NT2/D1 (cell line): Measurements from ENCODE around the gene OR10H3.
"Not testable (repeated sequence)": the region's sequence is repeated elsewhere in the genome, so short reads cannot be mapped to it uniquely, and the experiment has no call there.

Source experiments
- DNase-seq: peaks from one replicate; pipeline ENCODE4 v3.0.0-alpha.2; 2011; ENCODE audit warnings: low read depth, low spot score
- H3K27me3 ChIP-seq: 2 replicates; pipeline ENCODE4 v1.6.0; 2011; ENCODE audit warnings: mild to moderate bottlenecking; ENCODE audit not compliant: insufficient read length, insufficient read depth
- H3K36me3 ChIP-seq: 2 replicates; pipeline ENCODE4 v1.6.1; 2011; ENCODE audit warnings: mild to moderate bottlenecking, low read length, mixed read lengths; ENCODE audit not compliant: insufficient read depth, insufficient read length
- H3K4me1 ChIP-seq: 2 replicates; pipeline ENCODE4 v1.5.1; 2011; ENCODE audit not compliant: insufficient read depth, insufficient read length
- H3K4me3 ChIP-seq: 2 replicates; pipeline ENCODE4 v1.5.1; 2011; ENCODE audit warnings: low read depth; ENCODE audit not compliant: insufficient read length
- H3K9ac ChIP-seq: 2 replicates; pipeline ENCODE4 v1.6.0; 2011; ENCODE audit warnings: low read depth; ENCODE audit not compliant: insufficient read length
- H3K9me3 ChIP-seq: 2 replicates; pipeline ENCODE4 v1.5.1; 2011; ENCODE audit warnings: mild to moderate bottlenecking, low read length; ENCODE audit not compliant: insufficient read depth
- SUZ12 ChIP-seq: IDR thresholded peaks from 2 replicates; pipeline ENCODE4 v1.6.1; 2011; ENCODE audit not compliant: insufficient read length, insufficient read depth; ENCODE audit errors: extremely low read depth
- YY1 ChIP-seq: IDR thresholded peaks from 2 replicates; pipeline ENCODE4 v1.6.1; 2011; ENCODE audit not compliant: insufficient read length, insufficient read depth
- ZNF274 ChIP-seq: IDR thresholded peaks from 2 replicates; pipeline ENCODE4 v1.6.1; 2011; ENCODE audit warnings: mild to moderate bottlenecking, low read depth, low read length

OR10H3 gene

GRCh38 chr19:15779756-15780476 is 42.1 kb downstream of the OR10H3 start:
- Histone ChIP-seq H3K9me3 (no peaks in the 10 kb centered on the region; the same call in 1 of the 2 replicates), H3K4me3 (no peak overlapping the region), H3K4me1 (peaks cover 11% of the 10 kb centered on the region), H3K9ac (peak overlapping the region; percentile 32), H3K27me3 (peaks cover 13% of the 10 kb centered on the region), H3K36me3 (no peaks in the 10 kb centered on the region)
- TF ChIP-seq SUZ12 = no peak
- no peak for TF ChIP-seq YY1
- TF ChIP-seq ZNF274 = no peak
- DNase-seq = peak; percentile 42

GRCh38 chr19:15780610-15781418 is 43.0 kb downstream of the OR10H3 start:
- Histone ChIP-seq H3K4me1 (peaks cover 11% of the 10 kb centered on the region), H3K9me3 (no peaks in the 10 kb centered on the region), H3K36me3 (no peaks in the 10 kb centered on the region), H3K4me3 (no peak overlapping the region), H3K27me3 (peaks cover 7% of the 10 kb centered on the region), H3K9ac (peak overlapping the region; percentile 32)
- DNase-seq = no peak
- TF ChIP-seq YY1 (no peak), ZNF274 (no peak), SUZ12 (no peak)

GRCh38 chr19:15781661-15782060 is 43.9 kb downstream of the OR10H3 start:
- no peak for TF ChIP-seq ZNF274
- no peak for TF ChIP-seq YY1
- no peak for TF ChIP-seq SUZ12
- H3K9me3 ChIP-seq = no peaks in the 10 kb centered on the region

GRCh38 chr19:15782211-15782610 is 44.4 kb downstream of the OR10H3 start:
- H3K4me1 ChIP-seq = peaks cover 11% of the 10 kb centered on the region
- no peaks in the 10 kb centered on the region for H3K36me3 ChIP-seq
- TF ChIP-seq ZNF274 (no peak), YY1 (no peak), SUZ12 (no peak)
- no peaks in the 10 kb centered on the region for H3K9me3 ChIP-seq
- DNase-seq = no peak
- H3K9ac ChIP-seq = no peak overlapping the region
- no peak overlapping the region for H3K4me3 ChIP-seq
- peaks cover 3% of the 10 kb centered on the region for H3K27me3 ChIP-seq

More at GRCh38 chr19:15781661-15782060, 43.9 kb downstream of the OR10H3 start:
- H3K4me3 ChIP-seq = no peak overlapping the region
- peaks cover under 1% of the 10 kb centered on the region for H3K27me3 ChIP-seq
- no peak for DNase-seq
- peaks cover 11% of the 10 kb centered on the region for H3K4me1 ChIP-seq
- H3K9ac ChIP-seq = no peak overlapping the region
- H3K36me3 ChIP-seq = no peaks in the 10 kb centered on the region

GRCh38 chr19:15782896-15783295 is 45.1 kb downstream of the OR10H3 start:
- not testable (repeated sequence) for DNase-seq, H3K9me3 ChIP-seq, H3K9ac ChIP-seq, H3K27me3 ChIP-seq, H3K36me3 ChIP-seq, H3K4me3 ChIP-seq
- H3K4me1 ChIP-seq = peaks cover 11% of the 10 kb centered on the region

- Histone ChIP-seq H3K9ac (no peak within 1 kb of the TSS), H3K4me1 (no peaks in the 10 kb centered on the region), H3K4me3 (no peak within 1 kb of the TSS), H3K27me3 (peaks cover 3% of the 10 kb centered on the region), H3K9me3 (no peaks in the 10 kb centered on the region), H3K36me3 (no peaks in the 10 kb centered on the region)
- TF ChIP-seq ZNF274 = no peak
- TF ChIP-seq YY1 = no peak
- TF ChIP-seq SUZ12 = no peak
- no peak for DNase-seq
These were observed 49.9 kb downstream of the OR10H3 start, which contains the start of gene OR10H5 for GRCh38 chr19:15787611-15788155. Gene OR10H5 (plus strand): TSS chr19:15787661. CDS start chr19:15794049, 6,388 bp downstream.
